Neural cell (in vitro differentiated cells): ENCODE measurements around the gene EFCAB12. TPM values are rescaled to one million over a fixed set of nuclear protein-coding genes. Genes with fewer than 3 reads are reported as not detected.

Source experiments
- H2AFZ ChIP-seq: fragments of 200-600, 300-800 bp; sonication (generic), shearing (Covaris generic); 2 replicates; pipeline ENCODE4 v1.6.0; 2014; ENCODE audit warnings: low read depth, mild to moderate bottlenecking, antibody characterized with exemption, low read length, moderate library complexity
- H3F3A ChIP-seq: fragments of 200-600 bp; shearing (Covaris generic); 2 replicates; pipeline ENCODE4 v1.6.1; 2016; ENCODE audit warnings: mild to moderate bottlenecking, moderate library complexity, mixed read lengths, antibody characterized with exemption, low read length; ENCODE audit not compliant: insufficient read depth, poor library complexity, severe bottlenecking
- H3K27ac ChIP-seq: fragments of 200-600, 300-800 bp; sonication (generic), shearing (Covaris generic); 2 replicates; pipeline ENCODE4 v1.5.1; 2014; ENCODE audit warnings: mild to moderate bottlenecking, low read length, moderate library complexity
- H3K27me3 ChIP-seq: fragments of 300-800, 200-600 bp; sonication (generic), shearing (Covaris generic); 2 replicates; pipeline ENCODE4 v1.6.0; 2014; ENCODE audit warnings: mild to moderate bottlenecking, low read depth, low read length, moderate library complexity; ENCODE audit not compliant: insufficient read depth
- H3K36me3 ChIP-seq: fragments of 300-800, 200-600 bp; sonication (generic), shearing (Covaris generic); 2 replicates; pipeline ENCODE4 v1.5.1; 2014; ENCODE audit warnings: mild to moderate bottlenecking, antibody characterized with exemption, low read length, moderate library complexity; ENCODE audit not compliant: insufficient read depth
- H3K4me2 ChIP-seq: fragments of 300-800, 200-600 bp; sonication (generic), shearing (Covaris generic); 2 replicates; pipeline ENCODE4 v1.6.0; 2014; ENCODE audit warnings: mild to moderate bottlenecking, low read length
- H3K4me3 ChIP-seq: fragments of 300-800, 200-600 bp; sonication (generic), shearing (Covaris generic); 2 replicates; pipeline ENCODE4 v1.5.1; 2014; ENCODE audit warnings: mild to moderate bottlenecking, low read length, moderate library complexity
- H3K79me2 ChIP-seq: fragments of 200-600 bp; shearing (Covaris generic); replicated peaks from 2 replicates; pipeline ENCODE4 v1.6.0; 2014; ENCODE audit warnings: mild to moderate bottlenecking, low read length, moderate library complexity; ENCODE audit not compliant: insufficient read depth
- H3K9ac ChIP-seq: fragments of 300-800, 200-600 bp; sonication (generic), shearing (Covaris generic); 2 replicates; pipeline ENCODE4 v1.6.1; 2016; ENCODE audit warnings: mild to moderate bottlenecking, low read length, mixed read lengths
- H3K9me2 ChIP-seq: fragments of 200-600 bp; shearing (Covaris generic); 2 replicates; pipeline ENCODE4 v1.6.1; 2016; ENCODE audit warnings: mild to moderate bottlenecking, low read length, mixed read lengths; ENCODE audit not compliant: insufficient read depth
- H3K9me3 ChIP-seq: fragments of 200-600, 300-800 bp; sonication (generic), shearing (Covaris generic); 2 replicates; pipeline ENCODE4 v1.6.1; 2016; ENCODE audit warnings: mild to moderate bottlenecking, mixed run types, low read length, moderate library complexity, mixed read lengths
- H4K20me1 ChIP-seq: fragments of 200-600 bp; shearing (Covaris generic); 2 replicates; pipeline ENCODE4 v1.6.1; 2016; ENCODE audit warnings: mild to moderate bottlenecking, mixed run types; ENCODE audit not compliant: insufficient read depth
- CTCF ChIP-seq: fragments of 450-650 bp; IDR thresholded peaks from 2 replicates; pipeline ENCODE4 v1.5.1; 2014; ENCODE audit warnings: antibody characterized with exemption, mild to moderate bottlenecking, moderate library complexity; ENCODE audit not compliant: poor library complexity, severe bottlenecking
- EP300 ChIP-seq: fragments of 450-650 bp; conservative IDR thresholded peaks from 2 replicates; pipeline ENCODE4 v1.6.1; 2014; ENCODE audit warnings: antibody characterized with exemption, mild to moderate bottlenecking, moderate library complexity; ENCODE audit not compliant: poor library complexity, severe bottlenecking
- EZH2 ChIP-seq: fragments of 200-600, 300-800 bp; shearing (Covaris generic), sonication (generic); IDR thresholded peaks from 2 replicates; pipeline ENCODE4 v1.6.1; 2014; ENCODE audit warnings: antibody characterized with exemption, low read length, borderline replicate concordance, mild to moderate bottlenecking; ENCODE audit not compliant: insufficient read depth, poor library complexity, severe bottlenecking
- MXI1 ChIP-seq: fragments of 450-650 bp; conservative IDR thresholded peaks from 2 replicates; pipeline ENCODE4 v1.6.1; 2014; ENCODE audit warnings: antibody characterized with exemption, mild to moderate bottlenecking; ENCODE audit not compliant: poor library complexity, severe bottlenecking
- POLR2AphosphoS5 ChIP-seq: IDR thresholded peaks from 2 replicates; pipeline ENCODE4 v1.6.1; 2012
- RAD21 ChIP-seq: fragments of 450-650 bp; conservative IDR thresholded peaks from 2 replicates; pipeline ENCODE4 v1.6.1; 2014; ENCODE audit warnings: antibody characterized with exemption, mild to moderate bottlenecking, moderate library complexity
- REST ChIP-seq: IDR thresholded peaks from 2 replicates; pipeline ENCODE4 v1.6.1; 2012; ENCODE audit warnings: borderline replicate concordance
- SMC3 ChIP-seq: fragments of 450-650 bp; conservative IDR thresholded peaks from 2 replicates; pipeline ENCODE4 v1.6.1; 2014; ENCODE audit warnings: antibody characterized with exemption, mild to moderate bottlenecking, moderate library complexity; ENCODE audit not compliant: poor library complexity
- TAF1 ChIP-seq: IDR thresholded peaks from 2 replicates; pipeline ENCODE4 v1.6.1; 2012; ENCODE audit warnings: low read depth
- polyA plus RNA-seq: library from polyadenylated mRNA; depleted of rRNA; stranded (reverse); fragments of >200 nt; gene quantifications from 2 replicates; pipeline ENCODE4 v1.2.3, GENCODE V29; 2014

EFCAB12 gene
- polyA plus RNA-seq, 1 donor from 2014 or later, result 0.32 TPM

GRCh38 chr3:129379582-129380358, 48.7 kb downstream of the EFCAB12 start:
- Histone ChIP-seq H3K9me3 (no peaks in the 10 kb centered on the region), H2AFZ (no peak overlapping the region), H3K4me3 (no peak overlapping the region), H3K27me3 (no peaks in the 10 kb centered on the region), H4K20me1 (no peaks in the 10 kb centered on the region), H3F3A (no peaks in the 10 kb centered on the region), H3K4me2 (no peak overlapping the region), H3K9me2 (no peaks in the 10 kb centered on the region), H3K9ac (no peak overlapping the region), H3K79me2 (no peaks in the 10 kb centered on the region), H3K36me3 (no peaks in the 10 kb centered on the region), H3K27ac (no peak overlapping the region)
- TF ChIP-seq MXI1 (no peak), EP300 (no peak), SMC3 (no peak), CTCF (no peak), REST (no peak), POLR2AphosphoS5 (no peak), EZH2 (no peak), TAF1 (no peak), RAD21 (no peak)

- Histone ChIP-seq H3K4me3 (no peak overlapping the region), H2AFZ (no peak overlapping the region), H3K36me3 (no peaks in the 10 kb centered on the region), H3K9me2 (no peaks in the 10 kb centered on the region), H3K9ac (no peak overlapping the region), H3K27me3 (no peaks in the 10 kb centered on the region), H4K20me1 (no peaks in the 10 kb centered on the region), H3K9me3 (no peaks in the 10 kb centered on the region), H3K4me2 (no peak overlapping the region), H3K79me2 (no peaks in the 10 kb centered on the region), H3F3A (no peaks in the 10 kb centered on the region), H3K27ac (no peak overlapping the region)
- no peak for TF ChIP-seq EP300
- no peak for TF ChIP-seq MXI1
- no peak for TF ChIP-seq TAF1
- TF ChIP-seq SMC3, result no peak
These were observed 49.5 kb downstream of the EFCAB12 start for GRCh38 chr3:129378949-129379348.
